ENCODE measurements around the gene MOB3B.
"Not testable (repeated sequence)": the region's sequence is repeated elsewhere in the genome, so short reads cannot be mapped to it uniquely, and the experiment has no call there.

Gene MOB3B

GRCh38 chr9:27442464-27442863, 87.2 kb downstream of the MOB3B start:
- DNase-seq: no peak

- DNase-seq: no peak
These were observed 87.9 kb downstream of the MOB3B start for GRCh38 chr9:27441741-27442070.

GRCh38 chr9:27440888-27441740, 88.5 kb downstream of the MOB3B start:
- DNase-seq: no peak

GRCh38 chr9:27438522-27438921, 91.1 kb downstream of the MOB3B start:
- DNase-seq: no peak

GRCh38 chr9:27437652-27438373, 91.8 kb downstream of the MOB3B start:
- DNase-seq: no peak

- DNase-seq: no peak
These were observed 93.4 kb downstream of the MOB3B start for GRCh38 chr9:27436234-27436633.

- no peak for DNase-seq
These were observed 95.8 kb downstream of the MOB3B start for GRCh38 chr9:27433631-27434325.

GRCh38 chr9:27432308-27432707, 97.3 kb downstream of the MOB3B start:
- no peak for DNase-seq

- DNase-seq: no peak
These were observed 98.0 kb downstream of the MOB3B start for GRCh38 chr9:27431543-27432147.

- no peak for DNase-seq
These were observed 98.7 kb downstream of the MOB3B start for GRCh38 chr9:27430750-27431535.

- DNase-seq: no peak
These were observed 99.7 kb downstream of the MOB3B start for GRCh38 chr9:27429917-27430316.

GRCh38 chr9:27429436-27429835, 100.2 kb downstream of the MOB3B start:
- no peak for DNase-seq

GRCh38 chr9:27428551-27428950, 101.1 kb downstream of the MOB3B start:
- DNase-seq: no peak

GRCh38 chr9:27427272-27427643, 102.4 kb downstream of the MOB3B start:
- DNase-seq: no peak

- no peak for DNase-seq
These were observed 102.9 kb downstream of the MOB3B start for GRCh38 chr9:27426511-27427271.

- no peak for DNase-seq
These were observed 103.6 kb downstream of the MOB3B start for GRCh38 chr9:27425827-27426510.

GRCh38 chr9:27423915-27424710, 105.5 kb downstream of the MOB3B start:
- no peak for DNase-seq

GRCh38 chr9:27422279-27422834, 107.3 kb downstream of the MOB3B start:
- no peak for DNase-seq

GRCh38 chr9:27421577-27421976, 108.0 kb downstream of the MOB3B start:
- no peak for DNase-seq

GRCh38 chr9:27419558-27419957, 110.1 kb downstream of the MOB3B start:
- DNase-seq: not testable (repeated sequence)

All from NCI-H2029 (cell line).